HG03175 (cell line): ENCODE measurements around the gene CD7.
"Not testable (repeated sequence)": the region's sequence is repeated elsewhere in the genome, so short reads cannot be mapped to it uniquely, and the experiment has no call there.

Source experiments
- ATAC-seq: cut with Tn5 transposase; IDR thresholded peaks from one replicate; pipeline ENCODE4 v1.9.1; 2021; ENCODE audit warnings: mild to moderate bottlenecking, moderate library complexity; ENCODE audit not compliant: unreplicated experiment

Gene CD7

DNA sequence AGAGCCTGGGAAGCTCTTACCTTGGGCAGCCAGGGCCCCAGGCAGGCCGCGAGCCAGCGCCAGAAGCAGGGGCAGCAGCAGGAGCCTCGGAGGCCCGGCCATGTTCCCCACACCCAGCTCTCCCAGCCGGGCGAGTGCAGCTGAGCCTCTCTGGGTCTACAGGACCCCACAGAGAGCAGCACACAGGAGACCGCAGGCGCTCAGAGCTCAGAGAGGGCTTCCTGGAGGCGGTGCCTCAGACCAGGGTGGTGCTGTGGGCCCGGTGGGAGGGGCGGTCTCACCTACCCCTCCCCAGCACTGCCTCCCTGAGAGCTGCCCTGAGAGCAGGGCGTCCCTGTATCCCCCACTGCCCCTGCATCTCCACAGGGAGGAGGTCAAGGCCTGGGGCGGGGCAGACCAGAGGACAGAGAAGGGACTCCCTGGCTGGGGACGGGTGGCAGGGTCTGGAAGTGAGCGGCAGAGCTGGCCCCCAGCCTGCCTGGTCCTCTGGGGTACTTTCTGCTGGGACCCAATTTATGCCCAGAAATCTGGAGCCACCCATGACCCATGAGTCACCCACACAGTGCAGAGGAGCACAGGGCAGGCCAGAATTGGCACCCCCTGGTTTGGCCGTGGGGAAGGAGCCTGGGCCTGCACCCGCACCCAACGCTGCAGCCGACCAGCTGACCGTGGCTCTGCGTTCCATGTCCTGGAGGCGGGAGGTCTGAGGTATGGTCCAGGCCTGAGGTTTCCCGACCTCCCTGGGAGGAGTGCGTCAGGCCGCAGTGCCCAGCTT, at the start of gene CD7:
Gene CD7, minus strand, starts transcription at position 215 of the 775 bp plus-strand sequence. Its CDS starts 113 bp downstream, at position 102.
- no peak for ATAC-seq

- no peak for ATAC-seq
Measured at GRCh38 chr17:82366749-82367148, 49.3 kb upstream of the CD7 start.

DNA sequence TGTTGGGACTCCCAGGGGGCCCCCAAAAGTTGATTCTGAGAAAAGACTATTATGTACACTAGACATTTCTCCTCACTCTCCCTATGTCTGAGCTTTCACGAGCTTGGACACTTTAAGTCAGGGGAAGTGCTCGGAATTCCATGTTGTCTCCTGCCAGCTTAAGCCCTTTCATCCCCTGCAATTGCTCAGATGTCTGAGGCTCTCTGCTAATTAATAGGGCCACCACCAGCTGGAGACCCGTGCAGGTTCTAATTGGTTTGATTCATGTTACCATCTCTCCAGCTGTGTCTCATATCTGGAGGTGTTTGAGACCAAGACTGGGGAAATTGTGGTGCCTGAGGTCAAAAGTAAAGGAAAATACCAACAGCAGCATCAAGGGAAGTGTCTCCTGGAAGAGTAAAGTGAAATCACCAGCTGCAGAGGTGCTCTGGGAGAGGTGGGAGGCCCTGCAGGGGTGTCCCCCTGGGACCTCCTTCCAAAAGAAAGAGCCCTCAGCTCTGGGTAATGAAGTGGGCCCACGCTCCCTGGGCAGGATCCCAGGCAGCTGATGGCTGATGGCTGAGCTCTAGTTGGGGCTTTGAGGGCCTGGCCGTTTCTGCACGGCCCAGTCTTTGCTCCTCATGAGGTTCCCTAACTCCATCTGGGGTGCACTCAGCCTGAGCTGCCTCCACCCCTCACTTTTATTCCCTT, 48.3 kb upstream of the CD7 start:
- no peak for ATAC-seq

DNA sequence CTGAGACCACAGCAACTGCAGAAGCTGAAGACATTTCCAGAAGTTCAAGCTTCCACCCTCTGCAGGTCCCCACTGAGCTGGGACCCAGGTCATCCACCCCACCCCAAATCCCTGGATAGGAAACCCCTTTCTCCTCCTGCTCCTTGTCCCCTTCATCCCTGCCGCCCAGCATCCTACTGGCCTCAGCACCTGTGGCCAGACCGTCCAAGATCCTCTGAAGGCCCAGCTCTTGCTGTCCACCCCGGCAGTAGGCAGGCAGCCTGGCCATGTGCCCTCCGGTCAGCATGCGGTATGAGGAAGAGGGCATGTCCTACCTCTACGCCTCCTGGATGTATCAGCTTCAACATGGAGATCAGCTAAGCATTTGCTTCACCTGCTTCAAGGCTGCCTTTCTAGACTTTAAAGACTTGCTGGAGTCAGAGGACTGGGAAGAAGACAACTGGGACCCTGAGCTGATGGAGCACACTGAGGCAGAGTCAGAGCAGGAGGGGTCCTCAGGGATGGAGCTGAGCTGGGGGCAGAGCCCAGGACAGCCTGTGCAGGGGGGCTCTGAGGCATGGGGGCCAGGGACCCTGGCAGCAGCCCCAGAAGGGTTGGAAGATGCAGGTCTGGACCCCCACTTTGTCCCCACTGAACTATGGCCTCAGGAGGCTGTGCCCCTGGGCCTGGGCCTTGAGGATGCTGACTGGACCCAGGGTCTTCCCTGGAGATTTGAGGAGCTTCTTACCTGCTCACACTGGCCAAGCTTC, 44.7 kb upstream of the CD7 start:
- ATAC-seq: no peak

DNA sequence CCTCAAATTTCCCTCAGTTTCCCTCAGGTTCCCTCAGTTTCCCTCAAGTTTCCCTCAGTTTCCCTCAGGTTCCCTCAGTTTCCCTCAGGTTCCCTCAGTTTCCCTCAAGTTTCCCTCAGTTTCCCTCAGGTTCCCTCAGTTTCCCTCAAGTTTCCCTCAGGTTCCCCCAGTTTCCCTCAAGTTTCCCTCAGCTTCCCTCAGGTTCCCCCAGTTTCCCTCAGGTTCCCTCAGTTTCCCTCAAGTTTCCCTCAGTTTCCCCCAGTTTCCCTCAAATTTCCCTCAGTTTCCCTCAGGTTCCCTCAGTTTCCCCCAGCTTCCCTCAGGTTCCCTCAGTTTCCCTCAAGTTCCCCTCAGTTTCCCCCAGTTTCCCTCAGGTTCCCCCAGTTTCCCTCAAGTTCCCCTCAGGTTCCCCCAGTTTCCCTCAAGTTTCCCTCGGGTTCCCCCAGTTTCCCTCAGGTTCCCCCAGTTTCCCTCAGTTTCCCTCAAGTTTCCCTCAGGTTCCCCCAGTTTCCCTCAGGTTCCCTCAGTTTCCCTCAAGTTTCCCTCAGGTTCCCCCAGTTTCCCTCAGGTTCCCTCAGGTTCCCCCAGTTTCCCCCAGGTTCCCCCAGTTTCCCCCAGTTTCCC, 42.2 kb upstream of the CD7 start:
- ATAC-seq: not testable (repeated sequence)

DNA sequence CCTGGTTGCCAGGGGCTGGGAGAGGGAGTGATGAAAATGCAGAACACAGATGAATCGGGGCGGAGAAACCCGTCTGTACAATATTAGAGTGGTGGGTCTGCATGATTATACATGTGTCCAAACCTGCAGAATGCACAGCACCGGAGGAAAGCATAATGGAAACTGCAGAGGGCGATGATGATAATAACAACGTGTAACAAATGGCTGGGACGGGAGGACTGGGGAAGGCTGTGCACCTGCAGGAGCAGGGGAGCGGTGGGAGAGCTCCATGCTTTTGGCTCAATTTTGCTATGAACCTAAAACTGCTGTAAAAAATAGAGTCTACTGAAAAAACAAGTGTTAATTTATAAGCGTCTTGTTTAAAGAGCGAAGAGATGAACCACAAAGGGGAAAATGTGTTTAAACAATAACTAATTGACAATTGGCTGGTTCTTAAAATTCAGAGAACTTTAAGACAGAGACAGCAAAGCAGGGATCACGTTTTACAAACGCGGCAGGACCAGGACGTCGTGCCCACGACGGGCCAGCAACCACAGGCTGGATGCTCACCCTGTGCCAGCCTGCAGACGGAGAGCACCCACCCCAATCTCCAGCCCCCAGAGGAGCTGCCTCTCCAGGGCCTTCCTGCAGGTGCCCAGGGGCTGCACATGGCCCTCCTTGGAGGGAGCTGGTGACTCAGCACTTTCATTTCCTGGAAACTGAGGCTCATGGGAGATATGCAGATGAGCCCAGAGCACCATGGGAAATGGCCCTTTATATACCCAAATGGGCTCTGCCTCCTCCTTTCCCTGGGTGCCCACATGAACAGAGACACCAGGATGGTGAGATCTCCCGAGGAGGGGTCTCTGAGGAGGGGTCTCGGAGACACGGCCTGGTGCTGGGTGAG, 41.3 kb upstream of the CD7 start, which contains the start of gene TEX19:
Gene TEX19, plus strand, starts transcription at position 783 of the 886 bp plus-strand sequence. CDS start 2,904 bp downstream, outside the sequence.
- ATAC-seq: no peak

- no peak for ATAC-seq
Measured at GRCh38 chr17:82357394-82357793, 40.0 kb upstream of the CD7 start.

DNA sequence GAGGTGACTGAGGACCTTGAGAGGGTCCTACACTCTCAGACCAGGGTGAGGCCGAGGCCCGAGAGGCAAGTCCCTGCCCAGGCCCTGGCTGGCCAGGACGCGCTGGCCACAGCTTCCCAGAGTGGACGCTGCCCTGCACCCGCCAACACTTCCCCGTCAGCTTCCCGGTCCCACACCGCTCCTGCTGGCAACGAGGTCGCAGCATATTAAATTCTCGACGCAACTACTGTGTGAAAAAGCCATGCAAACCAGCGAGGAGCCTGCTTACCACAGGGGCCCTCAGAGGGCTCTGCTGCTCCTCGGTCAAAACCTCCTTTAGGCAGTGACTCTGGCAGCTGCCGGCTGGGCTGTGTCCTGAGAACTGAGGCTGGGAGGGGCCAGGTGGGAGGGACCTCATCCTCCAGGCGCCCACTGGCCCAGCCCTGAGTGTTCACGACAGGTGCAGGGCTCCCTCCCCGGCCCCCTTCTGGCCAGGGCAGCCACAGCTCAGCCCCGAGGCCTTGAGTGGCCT, 39.5 kb upstream of the CD7 start:
- no peak for ATAC-seq

- ATAC-seq: no peak
Measured at GRCh38 chr17:82355770-82356427, 38.5 kb upstream of the CD7 start.

DNA sequence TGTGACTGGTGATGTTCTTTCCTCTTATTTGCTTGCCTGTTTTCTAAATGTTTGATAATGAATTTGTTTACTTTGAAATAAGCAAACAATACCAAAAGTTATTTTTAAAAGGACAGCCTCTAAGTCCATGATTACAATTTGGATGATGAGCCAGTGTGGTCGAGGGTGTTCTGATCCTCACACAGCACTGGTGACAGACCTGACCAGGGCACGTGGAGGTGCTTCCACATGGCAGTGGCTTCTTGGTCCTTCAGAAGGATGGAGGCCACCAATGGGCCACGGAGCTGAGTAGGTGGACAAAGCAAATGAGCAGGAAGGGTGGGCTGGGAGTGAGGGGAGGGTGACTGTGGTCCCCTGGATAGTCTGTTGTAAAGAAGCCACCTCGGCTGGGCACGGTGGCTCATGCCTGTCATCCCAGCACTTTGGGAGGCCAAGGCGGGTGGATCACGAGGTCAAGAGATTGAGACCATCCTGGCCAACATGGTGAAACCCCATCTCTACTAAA, 37.4 kb upstream of the CD7 start:
- ATAC-seq: no peak

- no peak for ATAC-seq
Measured at GRCh38 chr17:82353484-82353883, 36.1 kb upstream of the CD7 start.

GRCh38 chr17:82351713-82352488, 34.5 kb upstream of the CD7 start:
- ATAC-seq: no peak

GRCh38 chr17:82351254-82351712, 33.9 kb upstream of the CD7 start:
- peak; percentile 55 for ATAC-seq

GRCh38 chr17:82350182-82351030, 33.0 kb upstream of the CD7 start:
- ATAC-seq: no peak

DNA sequence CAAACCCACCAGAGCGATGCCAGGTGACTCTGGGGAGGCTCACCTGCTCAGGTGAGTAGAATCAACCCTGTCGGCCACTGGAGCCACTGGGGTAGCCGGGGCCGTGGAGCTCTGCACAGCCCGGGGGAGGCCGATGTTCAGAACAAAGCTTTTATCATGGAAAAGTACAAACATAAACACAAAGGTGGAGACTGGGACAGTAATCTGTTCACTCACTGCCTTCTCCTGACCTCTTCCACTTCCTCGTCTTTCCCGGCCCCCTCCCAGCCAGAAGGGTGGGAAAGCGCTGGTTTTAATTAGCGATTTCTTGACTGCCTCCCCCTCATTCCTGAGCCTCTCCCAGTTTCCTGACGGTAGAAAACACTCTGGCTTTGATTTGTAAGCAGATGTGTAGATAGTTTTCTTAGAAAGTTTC, 31.9 kb upstream of the CD7 start:
- ATAC-seq: no peak

- ATAC-seq: no peak
Measured at GRCh38 chr17:82348866-82349265, 31.5 kb upstream of the CD7 start.

DNA sequence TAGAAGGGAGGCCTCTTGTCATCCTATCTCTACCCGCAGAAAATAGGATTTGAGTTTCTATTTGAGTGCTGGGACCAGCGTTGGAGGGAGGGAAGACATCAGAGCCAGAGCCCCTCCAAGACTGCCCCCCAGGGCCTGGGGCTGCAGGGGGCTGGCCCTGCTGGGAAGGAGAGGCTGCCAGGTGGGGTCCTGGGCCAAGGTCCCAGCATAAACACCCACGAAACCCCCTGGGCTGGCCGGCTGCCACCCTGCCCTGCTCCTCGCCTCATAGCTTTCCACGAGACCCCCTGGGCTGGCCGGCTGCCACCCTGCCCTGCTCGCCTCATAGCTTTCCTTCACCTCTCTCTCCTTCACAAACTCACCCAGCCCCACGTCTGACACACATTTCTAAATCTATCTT, 31.0 kb upstream of the CD7 start:
- no peak for ATAC-seq
